GM13977 (cell line): Measurements from ENCODE around the gene CCNY.

Source experiments
- DNase-seq: peaks from one replicate; pipeline ENCODE4 v3.0.0; 2012; ENCODE audit warnings: low spot score
- CTCF ChIP-seq: IDR thresholded peaks from 2 replicates; pipeline ENCODE4 v1.5.1; 2012; ENCODE audit warnings: mild to moderate bottlenecking, control low read depth; ENCODE audit not compliant: insufficient read depth; ENCODE audit errors: extremely low read depth, missing control alignments
- in situ Hi-C: fragments of 300-500 bp; cut with MboI; formaldehyde crosslinking; loops from one replicate; pipeline ENCODE4 v1.12.0; 2022; ENCODE audit warnings: low sequenced_read_pairs, low pct_unique_long_range_greater_than_20kb, mixed read lengths, inconsistent platforms; ENCODE audit not compliant: unreplicated experiment

CCNY gene

GRCh38 chr10:35598379-35598778, 262.1 kb downstream of the CCNY start:
- in situ Hi-C loops = no loop called here
- DNase-seq = no peak
- TF ChIP-seq CTCF = peak; percentile 6

- TF ChIP-seq CTCF = no peak
- DNase-seq = no peak
- in situ Hi-C loops = loop anchor here (25.0 kb wide), 1 partner anchor 488 kb away; no protein-coding TSS in a partner anchor
These were observed 263.9 kb downstream of the CCNY start for GRCh38 chr10:35600193-35600592.

GRCh38 chr10:35605191-35605590, 268.9 kb downstream of the CCNY start, which contains the start of gene GJD4:
TSS of gene GJD4 (plus strand) at chr10:35605341. CDS start at chr10:35605568, 227 bp downstream.
- DNase-seq = no peak
- TF ChIP-seq CTCF = no peak
- in situ Hi-C loops = loop anchor here (25.0 kb wide), 1 partner anchor 493 kb away; no protein-coding TSS in a partner anchor

GRCh38 chr10:35606430-35606829, 270.1 kb downstream of the CCNY start:
- TF ChIP-seq CTCF = no peak
- in situ Hi-C loops = loop anchor here (25.0 kb wide), 1 partner anchor 494 kb away; no protein-coding TSS in a partner anchor
- no peak for DNase-seq

GRCh38 chr10:35607475-35608327, 271.4 kb downstream of the CCNY start:
- peak; percentile 27 for DNase-seq
- in situ Hi-C loops = loop anchor here (25.0 kb wide), 1 partner anchor 495 kb away; no protein-coding TSS in a partner anchor
- TF ChIP-seq CTCF = no peak

GRCh38 chr10:35608328-35608672, 272.0 kb downstream of the CCNY start:
- no peak for DNase-seq
- no peak for TF ChIP-seq CTCF
- in situ Hi-C loops = loop anchor here (25.0 kb wide), 1 partner anchor 496 kb away; no protein-coding TSS in a partner anchor
